ENCODE data around the gene KCNK7. TPM values are rescaled to one million over a fixed set of nuclear protein-coding genes. Genes with fewer than 3 reads are reported as not detected.
"Not testable (repeated sequence)": the region's sequence is repeated elsewhere in the genome, so short reads cannot be mapped to it uniquely, and the experiment has no call there.

KCNK7 gene
- 1 to 10 TPM in 6 of 10 donors, under 1 TPM in 4; 0.33 to 2.7 (median 1.1) TPM for polyA plus RNA-seq (ENCODE audit: insufficient read length in 10 of 10)
- long read RNA-seq, donor 1, partial matches to known transcripts, result 0 of 1 reads
- long read RNA-seq, donor 1, other reads (novel, unspliced or antisense), result 0 of 1 reads
- long read RNA-seq, donor 2, result 0 reads
- long read RNA-seq, donor 3, result 0 reads
- long read RNA-seq, donor 4, result 0 reads
- long read RNA-seq, donor 5, result 0 reads
- long read RNA-seq, donor 6, result 0 reads
- long read RNA-seq, donor 7, result 0 reads
- long read RNA-seq, donor 8, result 0 reads
- long read RNA-seq, donor 9, result 0 reads

GRCh38 chr11:65595543-65596281 is at the start of gene KCNK7:
Gene KCNK7 (minus strand): TSS chr11:65595800. CDS start chr11:65595772, 28 bp downstream.
- no peak for DNase-seq

- no peak for DNase-seq
Observed at GRCh38 chr11:65644837-65645236, 49.2 kb upstream of the KCNK7 start.

DNA sequence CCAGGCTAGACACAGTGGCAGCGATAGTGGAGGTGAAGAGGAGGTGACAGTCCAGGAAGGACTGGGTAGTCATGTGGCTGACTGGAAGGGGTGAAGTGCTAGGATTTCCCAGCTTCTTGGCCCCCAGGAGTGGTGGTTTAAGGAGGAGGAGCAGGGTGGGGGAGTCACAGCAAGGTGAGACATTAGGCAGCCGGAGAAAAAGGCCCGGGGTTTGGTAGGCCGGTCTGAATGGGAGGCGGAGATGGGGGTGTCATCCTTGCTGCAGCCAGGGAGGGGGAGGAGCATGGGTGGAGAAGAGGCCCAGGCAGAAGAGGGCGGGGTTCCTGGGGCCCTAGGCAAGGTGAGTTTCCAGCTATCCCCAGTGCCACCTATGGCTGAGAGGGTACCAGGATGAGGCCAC is 48.4 kb upstream of the KCNK7 start:
- DNase-seq, result no peak

DNA sequence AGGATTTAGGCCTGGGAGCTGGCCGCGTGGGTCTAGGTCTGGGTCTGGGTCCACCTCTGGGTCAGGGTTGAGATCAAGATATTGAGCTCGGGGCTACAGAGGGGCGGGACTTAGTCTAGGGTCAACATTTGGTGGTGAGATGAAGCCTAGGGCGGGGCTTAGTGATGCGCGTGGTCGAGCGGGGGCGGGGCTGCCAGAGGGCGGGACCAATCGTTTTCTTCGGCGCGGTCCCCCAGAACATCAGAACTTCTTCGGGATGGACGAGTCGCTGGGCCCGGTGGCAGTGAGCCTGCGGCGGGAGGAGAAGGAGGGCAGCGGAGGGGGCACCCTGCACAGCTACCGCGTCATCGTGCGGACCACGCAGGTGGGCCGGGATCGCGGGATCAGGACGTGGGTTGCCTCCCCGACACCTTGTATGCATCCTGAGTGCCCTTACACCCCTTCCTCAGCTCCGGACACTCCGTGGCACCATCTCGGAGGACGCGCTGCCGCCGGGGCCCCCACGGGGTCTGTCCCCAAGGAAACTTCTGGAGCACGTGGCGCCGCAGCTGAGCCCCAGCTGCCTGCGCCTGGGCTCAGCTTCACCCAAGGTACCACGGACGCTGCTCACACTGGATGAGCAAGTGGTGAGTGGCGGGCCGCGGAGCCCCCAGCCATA is 46.5 kb upstream of the KCNK7 start:
- no peak for DNase-seq

- no peak for DNase-seq
Observed at GRCh38 chr11:65641297-65642013, 45.9 kb upstream of the KCNK7 start.

- peak in 1 of 3 donors; percentile 64 for DNase-seq
Observed at GRCh38 chr11:65640483-65641296, 45.1 kb upstream of the KCNK7 start.

- DNase-seq, result no peak
Observed at GRCh38 chr11:65639623-65640482, 44.3 kb upstream of the KCNK7 start.

DNA sequence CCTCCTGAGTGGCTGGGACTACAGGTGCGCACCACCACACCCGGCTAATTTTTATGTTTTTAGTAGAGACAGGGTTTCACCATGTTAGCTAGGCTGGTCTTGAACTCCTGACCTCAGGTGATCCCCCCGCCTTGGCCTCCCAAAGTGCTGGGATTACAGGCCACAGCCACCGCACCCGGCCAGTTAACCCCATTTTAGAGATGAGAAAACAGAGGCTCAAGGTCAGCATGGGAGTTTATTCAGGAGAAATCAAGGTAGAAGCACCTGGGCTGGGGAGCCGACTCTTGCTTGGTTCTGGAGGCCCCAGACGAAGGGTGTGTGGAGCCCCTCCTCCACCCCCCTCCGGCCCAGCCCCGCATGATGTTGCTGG is 43.6 kb upstream of the KCNK7 start:
- not testable (repeated sequence) for DNase-seq

DNA sequence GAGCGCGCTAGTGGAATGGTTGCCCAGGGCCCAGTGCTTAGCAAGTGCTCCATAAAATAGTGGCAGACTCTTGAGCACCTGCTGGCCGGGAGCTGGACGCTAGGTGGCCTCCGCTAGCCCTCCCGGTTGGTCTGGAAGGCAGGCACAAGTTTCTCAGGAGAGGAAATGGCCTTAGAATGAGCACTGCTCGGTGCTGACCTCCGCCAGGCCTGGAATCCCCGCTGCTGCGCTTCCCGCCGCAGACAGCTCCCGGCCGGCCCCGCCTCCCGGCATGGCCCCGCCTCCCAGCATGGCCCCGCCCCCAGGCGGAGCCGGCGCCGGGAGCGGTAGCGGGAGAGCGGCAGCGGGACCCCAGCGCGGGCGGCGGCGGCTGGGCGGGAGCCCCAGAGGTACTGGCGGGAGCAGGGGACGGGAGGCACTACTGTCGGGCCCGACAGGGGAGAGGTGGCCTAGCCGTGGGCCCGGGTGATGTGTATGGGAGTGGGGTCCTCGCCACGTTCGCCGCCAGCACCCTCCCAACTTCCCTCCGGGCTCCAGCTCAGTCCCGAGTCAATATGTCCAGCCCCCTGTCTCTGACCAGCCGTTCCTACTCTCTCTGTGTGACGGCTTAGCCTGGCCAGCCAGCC is 42.3 kb upstream of the KCNK7 start, which contains the start of gene SIPA1:
SIPA1 (plus strand) TSS at position 308 of the 626 bp plus-strand sequence. CDS start 2,821 bp downstream, outside the sequence.
- DNase-seq, result peak; percentile 68 to 94 (median 88)

GRCh38 chr11:65637032-65637557 is 41.5 kb upstream of the KCNK7 start:
- DNase-seq, result no peak

- no peak for DNase-seq
Observed at GRCh38 chr11:65636108-65637031, 40.8 kb upstream of the KCNK7 start.

- no peak for DNase-seq
Observed at GRCh38 chr11:65634905-65635731, 39.5 kb upstream of the KCNK7 start.

- DNase-seq, result no peak
Observed at GRCh38 chr11:65634440-65634839, 38.8 kb upstream of the KCNK7 start.

DNA sequence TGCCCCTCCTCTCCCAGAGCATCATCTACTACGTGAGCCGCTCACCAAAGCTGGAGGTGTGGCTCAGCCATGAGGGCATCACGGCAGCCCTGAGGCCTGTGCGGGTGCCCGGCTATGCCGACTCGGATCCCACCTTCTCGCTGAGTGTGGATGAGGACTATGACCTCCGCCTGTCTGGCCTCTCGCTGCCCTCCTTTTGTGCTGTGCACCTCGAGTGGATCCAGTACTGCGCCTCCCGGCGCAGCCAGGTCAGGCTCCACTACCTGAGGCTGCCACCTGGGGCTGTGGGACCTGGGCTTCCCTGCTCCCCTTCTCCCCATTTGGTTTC is 38.5 kb upstream of the KCNK7 start:
- no peak for DNase-seq

DNA sequence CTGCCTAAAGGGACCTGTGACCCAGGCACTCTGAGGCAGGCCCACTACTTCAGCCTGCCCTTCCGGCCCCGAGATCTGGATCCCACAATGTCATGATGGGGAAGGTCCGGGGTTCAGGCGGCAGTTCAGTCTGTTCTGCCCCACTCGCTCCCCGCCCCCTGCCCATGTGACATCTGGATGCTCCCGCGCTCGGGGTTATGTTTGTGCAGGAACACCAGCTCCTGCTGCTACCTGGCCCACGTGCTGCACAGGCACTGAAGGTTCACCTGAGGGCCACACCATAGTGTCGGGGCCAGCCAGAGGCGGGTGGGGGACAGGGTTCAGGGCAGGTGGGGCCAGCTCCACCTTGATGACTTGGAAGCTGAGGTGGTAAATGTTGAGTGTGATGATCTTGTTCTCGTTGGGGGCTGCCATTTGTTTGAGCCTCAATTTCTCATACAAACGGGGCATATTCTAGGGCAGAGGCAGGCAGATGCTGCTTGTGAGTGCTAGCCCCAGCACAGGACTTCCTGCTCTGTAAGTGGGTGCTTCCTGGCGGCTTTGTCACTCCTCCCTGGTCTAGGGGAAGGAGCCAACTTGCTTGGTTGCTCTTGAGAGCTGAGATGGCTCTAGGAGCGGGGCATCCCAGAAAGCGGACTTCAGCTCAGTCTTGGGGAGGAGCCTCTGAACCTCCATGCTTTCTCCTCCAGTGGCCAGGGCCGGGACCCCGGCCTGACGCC is 37.9 kb upstream of the KCNK7 start:
- no peak for DNase-seq

DNA sequence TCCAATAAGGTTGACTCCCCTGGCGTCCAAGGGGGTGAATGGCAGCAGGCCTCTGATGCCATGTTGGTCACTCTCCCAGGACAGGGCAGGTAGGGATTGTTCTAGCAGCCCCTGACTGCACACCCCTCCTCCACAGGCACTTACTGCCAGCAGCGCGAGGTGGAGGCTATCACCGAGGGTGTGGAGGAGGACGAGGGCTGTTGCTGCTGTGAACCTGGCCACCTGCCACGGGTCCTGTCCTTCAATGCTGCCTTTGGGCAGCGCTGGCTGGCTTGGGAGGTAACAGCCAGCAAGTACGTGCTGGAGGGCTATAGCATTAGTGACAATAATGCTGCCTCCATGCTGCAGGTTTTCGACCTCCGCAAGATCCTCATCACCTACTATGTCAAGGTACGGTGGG is 34.6 kb upstream of the KCNK7 start:
- no peak for DNase-seq

GRCh38 chr11:65629579-65629978 is 34.0 kb upstream of the KCNK7 start:
- DNase-seq, result no peak

All from muscle of back (tissue), 13 donors.